ENCODE results near the gene SIRT3.

SIRT3 gene

GRCh38 chr11:284105-285020 is 48.2 kb upstream of the SIRT3 start:
- Histone ChIP-seq H3K27ac (ENCODE audit: low read depth, low read length) (no peak overlapping the region), H3K9ac (ENCODE audit: low read length) (no peak overlapping the region), H3K4me2 (ENCODE audit: low read depth, low read length, poor library complexity, severe bottlenecking) (no peak overlapping the region), H3K27me3 (ENCODE audit: low read length) (no peaks in the 10 kb centered on the region), H3K9me2 (replicated peaks; ENCODE audit: insufficient read depth, low read length) (no peaks in the 10 kb centered on the region), H3K36me3 (ENCODE audit: low read length) (no peaks in the 10 kb centered on the region), H2AFZ (ENCODE audit: low read depth, low read length, severe bottlenecking) (no peak overlapping the region), H3F3A (ENCODE audit: insufficient read depth) (no peaks in the 10 kb centered on the region), H3K4me3 (ENCODE audit: insufficient read depth, low read length, poor library complexity, severe bottlenecking) (no peak overlapping the region), H4K20me1 (ENCODE audit: low read depth, low read length) (no peaks in the 10 kb centered on the region), H3K79me2 (ENCODE audit: insufficient read depth, low read length) (no peaks in the 10 kb centered on the region), H3K9me3 (ENCODE audit: insufficient read depth, low read length) (no peaks in the 10 kb centered on the region)
- no peak for TF ChIP-seq CTCF (IDR thresholded peaks at IDR 0.05; ENCODE audit: insufficient read depth, low read length, poor library complexity, severe bottlenecking)
- no peak for TF ChIP-seq EZH2phosphoT487 (conservative IDR thresholded peaks at IDR 0.05; ENCODE audit: low read length)

GRCh38 chr11:283405-284104 is 47.4 kb upstream of the SIRT3 start:
- no peaks in the 10 kb centered on the region for H4K20me1 ChIP-seq (ENCODE audit: low read depth, low read length)
- no peak overlapping the region for H3K9ac ChIP-seq (ENCODE audit: low read length)
- H3K79me2 ChIP-seq (ENCODE audit: insufficient read depth, low read length): no peaks in the 10 kb centered on the region
- H3K27ac ChIP-seq (ENCODE audit: low read depth, low read length): no peak overlapping the region
- H3K9me2 ChIP-seq (replicated peaks; ENCODE audit: insufficient read depth, low read length): no peaks in the 10 kb centered on the region
- no peaks in the 10 kb centered on the region for H3K9me3 ChIP-seq (ENCODE audit: insufficient read depth, low read length)
- no peaks in the 10 kb centered on the region for H3F3A ChIP-seq (ENCODE audit: insufficient read depth)
- no peak overlapping the region for H3K4me2 ChIP-seq (ENCODE audit: low read depth, low read length, poor library complexity, severe bottlenecking)
- no peaks in the 10 kb centered on the region for H3K36me3 ChIP-seq (ENCODE audit: low read length)
- no peak overlapping the region for H2AFZ ChIP-seq (ENCODE audit: low read depth, low read length, severe bottlenecking)
- H3K27me3 ChIP-seq (ENCODE audit: low read length): no peaks in the 10 kb centered on the region
- H3K4me3 ChIP-seq (ENCODE audit: insufficient read depth, low read length, poor library complexity, severe bottlenecking): no peak overlapping the region
- no peak for TF ChIP-seq CTCF (IDR thresholded peaks at IDR 0.05; ENCODE audit: insufficient read depth, low read length, poor library complexity, severe bottlenecking)
- TF ChIP-seq EZH2phosphoT487 (conservative IDR thresholded peaks at IDR 0.05; ENCODE audit: low read length): no peak

GRCh38 chr11:282630-283360 is 46.7 kb upstream of the SIRT3 start:
- Histone ChIP-seq H3K27ac (ENCODE audit: low read depth, low read length) (no peak overlapping the region), H3K9me3 (ENCODE audit: insufficient read depth, low read length) (no peaks in the 10 kb centered on the region), H3K79me2 (ENCODE audit: insufficient read depth, low read length) (no peaks in the 10 kb centered on the region), H3K4me2 (ENCODE audit: low read depth, low read length, poor library complexity, severe bottlenecking) (no peak overlapping the region), H2AFZ (ENCODE audit: low read depth, low read length, severe bottlenecking) (no peak overlapping the region), H3K9ac (ENCODE audit: low read length) (no peak overlapping the region), H4K20me1 (ENCODE audit: low read depth, low read length) (no peaks in the 10 kb centered on the region), H3F3A (ENCODE audit: insufficient read depth) (no peaks in the 10 kb centered on the region), H3K36me3 (ENCODE audit: low read length) (no peaks in the 10 kb centered on the region), H3K9me2 (replicated peaks; ENCODE audit: insufficient read depth, low read length) (no peaks in the 10 kb centered on the region), H3K27me3 (ENCODE audit: low read length) (no peaks in the 10 kb centered on the region), H3K4me3 (ENCODE audit: insufficient read depth, low read length, poor library complexity, severe bottlenecking) (no peak overlapping the region)
- TF ChIP-seq CTCF (IDR thresholded peaks at IDR 0.05; ENCODE audit: insufficient read depth, low read length, poor library complexity, severe bottlenecking) (no peak), EZH2phosphoT487 (conservative IDR thresholded peaks at IDR 0.05; ENCODE audit: low read length) (no peak)

Measured in SU-DHL-6 (cell line).